Measurements from ENCODE around the gene ANKRD28. TPM values are rescaled to one million over a fixed set of nuclear protein-coding genes. Genes with fewer than 3 reads are reported as not detected.

The ANKRD28 gene
- total RNA-seq, 2 donors from 2014 or later, result 29.3 to 50.0 TPM

GRCh38 chr3:15722877-15723623, 74.7 kb downstream of the ANKRD28 start:
- ATAC-seq (no peak), DNase-seq (ENCODE audit: low spot score) (no peak)

GRCh38 chr3:15716178-15716577, 81.6 kb downstream of the ANKRD28 start:
- Mint-ChIP-seq H3K36me3 (peaks cover 16% of the 10 kb centered on the region), H3K27ac (no peak overlapping the region), H3K27me3 (no peaks in the 10 kb centered on the region), H3K4me1 (ENCODE audit: low read depth in 2 of 2) (peaks cover 0 to 3% of the 10 kb centered on the region in 2 donors), H3K9me3 (no peaks in the 10 kb centered on the region), H3K4me3 (no peak overlapping the region)
- no peak for DNase-seq (ENCODE audit: low spot score)
- no peak for ATAC-seq

More at GRCh38 chr3:15722877-15723623, 74.7 kb downstream of the ANKRD28 start:
- Mint-ChIP-seq H3K36me3 (peaks cover 12% of the 10 kb centered on the region), H3K27ac (no peak overlapping the region), H3K4me1 (ENCODE audit: low read depth in 2 of 2) (peaks cover 7 to 13% of the 10 kb centered on the region in 2 donors), H3K9me3 (no peaks in the 10 kb centered on the region), H3K27me3 (no peaks in the 10 kb centered on the region), H3K4me3 (no peak overlapping the region)

GRCh38 chr3:15714448-15714847, 83.3 kb downstream of the ANKRD28 start:
- no peaks in the 10 kb centered on the region for H3K9me3 Mint-ChIP-seq
- no peak for ATAC-seq
- no peaks in the 10 kb centered on the region for H3K27me3 Mint-ChIP-seq
- H3K4me1 Mint-ChIP-seq (ENCODE audit: low read depth in 2 of 2), result peaks cover 0 to 4% of the 10 kb centered on the region in 2 donors
- peaks cover 6% of the 10 kb centered on the region for H3K36me3 Mint-ChIP-seq
- no peak overlapping the region for H3K4me3 Mint-ChIP-seq
- no peak for DNase-seq (ENCODE audit: low spot score)
- H3K27ac Mint-ChIP-seq, result no peak overlapping the region

GRCh38 chr3:15713364-15713763, 84.4 kb downstream of the ANKRD28 start:
- H3K4me3 Mint-ChIP-seq, result no peak overlapping the region
- H3K36me3 Mint-ChIP-seq, result peaks cover 12% of the 10 kb centered on the region
- DNase-seq (ENCODE audit: low spot score) (no peak), ATAC-seq (no peak)
- no peaks in the 10 kb centered on the region for H3K27me3 Mint-ChIP-seq
- no peaks in the 10 kb centered on the region for H3K9me3 Mint-ChIP-seq
- H3K27ac Mint-ChIP-seq, result no peak overlapping the region
- H3K4me1 Mint-ChIP-seq (ENCODE audit: low read depth in 2 of 2), result peaks cover 9 to 13% of the 10 kb centered on the region in 2 donors

GRCh38 chr3:15711281-15711680, 86.5 kb downstream of the ANKRD28 start:
- H3K27ac Mint-ChIP-seq, result peak overlapping the region in 1 of 2 donors; percentile 57
- no peak overlapping the region for H3K4me3 Mint-ChIP-seq
- no peaks in the 10 kb centered on the region for H3K9me3 Mint-ChIP-seq
- H3K27me3 Mint-ChIP-seq, result no peaks in the 10 kb centered on the region
- peaks cover 23% of the 10 kb centered on the region for H3K36me3 Mint-ChIP-seq
- ATAC-seq (no peak), DNase-seq (ENCODE audit: low spot score) (no peak)
- peaks cover 12 to 18% of the 10 kb centered on the region in 2 donors for H3K4me1 Mint-ChIP-seq (ENCODE audit: low read depth in 2 of 2)

- H3K4me1 Mint-ChIP-seq (ENCODE audit: low read depth in 2 of 2), result peaks cover 12 to 23% of the 10 kb centered on the region in 2 donors
- H3K36me3 Mint-ChIP-seq, result peaks cover 23% of the 10 kb centered on the region
- ATAC-seq, result peak; percentile 91
- no peaks in the 10 kb centered on the region for H3K9me3 Mint-ChIP-seq
- DNase-seq (ENCODE audit: low spot score), result no peak
- no peaks in the 10 kb centered on the region for H3K27me3 Mint-ChIP-seq
- H3K4me3 Mint-ChIP-seq, result peak overlapping the region; percentile 36
- peak overlapping the region; percentile 52 to 54 for H3K27ac Mint-ChIP-seq
These were observed 88.7 kb downstream of the ANKRD28 start for GRCh38 chr3:15708882-15709677.

GRCh38 chr3:15707779-15708178, 90.0 kb downstream of the ANKRD28 start:
- peaks cover 12 to 23% of the 10 kb centered on the region in 2 donors for H3K4me1 Mint-ChIP-seq (ENCODE audit: low read depth in 2 of 2)
- DNase-seq (ENCODE audit: low spot score) (no peak), ATAC-seq (no peak)
- no peaks in the 10 kb centered on the region for H3K9me3 Mint-ChIP-seq
- H3K4me3 Mint-ChIP-seq, result no peak overlapping the region
- peaks cover 23% of the 10 kb centered on the region for H3K36me3 Mint-ChIP-seq
- H3K27me3 Mint-ChIP-seq, result no peaks in the 10 kb centered on the region
- peak overlapping the region; percentile 3 to 42 for H3K27ac Mint-ChIP-seq

- DNase-seq (ENCODE audit: low spot score), result no peak
These were observed 94.4 kb downstream of the ANKRD28 start for GRCh38 chr3:15703346-15703745.

GRCh38 chr3:15694628-15695027, 103.2 kb downstream of the ANKRD28 start:
- Mint-ChIP-seq H3K27ac (peak overlapping the region in 1 of 2 donors; percentile 14), H3K4me1 (ENCODE audit: low read depth in 2 of 2) (peaks cover 8 to 13% of the 10 kb centered on the region in 2 donors), H3K27me3 (no peaks in the 10 kb centered on the region), H3K9me3 (no peaks in the 10 kb centered on the region), H3K36me3 (peaks cover 5% of the 10 kb centered on the region), H3K4me3 (no peak overlapping the region)
- DNase-seq (ENCODE audit: low spot score) (no peak), ATAC-seq (no peak)

More at GRCh38 chr3:15703346-15703745, 94.4 kb downstream of the ANKRD28 start:
- Mint-ChIP-seq H3K27me3 (no peaks in the 10 kb centered on the region), H3K4me1 (ENCODE audit: low read depth in 2 of 2) (peaks cover 6 to 10% of the 10 kb centered on the region in 2 donors), H3K4me3 (no peak overlapping the region), H3K27ac (no peak overlapping the region), H3K9me3 (no peaks in the 10 kb centered on the region), H3K36me3 (peaks cover 10% of the 10 kb centered on the region)
- no peak for ATAC-seq

- Mint-ChIP-seq H3K27ac (peak overlapping the region in 1 of 2 donors; percentile 14), H3K36me3 (peaks cover 9% of the 10 kb centered on the region), H3K4me3 (no peak overlapping the region), H3K27me3 (no peaks in the 10 kb centered on the region), H3K4me1 (ENCODE audit: low read depth in 2 of 2) (peaks cover 5 to 13% of the 10 kb centered on the region in 2 donors), H3K9me3 (no peaks in the 10 kb centered on the region)
- no peak for DNase-seq (ENCODE audit: low spot score)
- ATAC-seq, result no peak
These were observed 104.4 kb downstream of the ANKRD28 start for GRCh38 chr3:15693355-15693754.

GRCh38 chr3:15690748-15691147, 107.0 kb downstream of the ANKRD28 start:
- H3K27ac Mint-ChIP-seq, result no peak overlapping the region

GRCh38 chr3:15690230-15690629, 107.5 kb downstream of the ANKRD28 start:
- DNase-seq (ENCODE audit: low spot score), result no peak
- no peaks in the 10 kb centered on the region for H3K27me3 Mint-ChIP-seq
- peaks cover 6% of the 10 kb centered on the region for H3K36me3 Mint-ChIP-seq
- H3K4me3 Mint-ChIP-seq, result no peak overlapping the region
- ATAC-seq, result no peak
- H3K4me1 Mint-ChIP-seq (ENCODE audit: low read depth in 2 of 2), result peaks cover 5 to 13% of the 10 kb centered on the region in 2 donors
- H3K9me3 Mint-ChIP-seq, result no peaks in the 10 kb centered on the region
- no peak overlapping the region for H3K27ac Mint-ChIP-seq

More at GRCh38 chr3:15690748-15691147, 107.0 kb downstream of the ANKRD28 start:
- no peak overlapping the region for H3K4me3 Mint-ChIP-seq
- DNase-seq (ENCODE audit: low spot score), result no peak
- peaks cover 5 to 13% of the 10 kb centered on the region in 2 donors for H3K4me1 Mint-ChIP-seq (ENCODE audit: low read depth in 2 of 2)
- ATAC-seq, result no peak
- no peaks in the 10 kb centered on the region for H3K9me3 Mint-ChIP-seq
- H3K27me3 Mint-ChIP-seq, result no peaks in the 10 kb centered on the region
- peaks cover 4% of the 10 kb centered on the region for H3K36me3 Mint-ChIP-seq

GRCh38 chr3:15685927-15686326, 111.9 kb downstream of the ANKRD28 start:
- no peak for DNase-seq (ENCODE audit: low spot score)
- peak overlapping the region in 1 of 2 donors; percentile 7 for H3K27ac Mint-ChIP-seq
- ATAC-seq, result peak in 1 of 2 donors; percentile 65
- H3K4me3 Mint-ChIP-seq, result no peak overlapping the region
- no peaks in the 10 kb centered on the region for H3K9me3 Mint-ChIP-seq
- H3K36me3 Mint-ChIP-seq, result peaks cover 8% of the 10 kb centered on the region
- H3K4me1 Mint-ChIP-seq (ENCODE audit: low read depth in 2 of 2), result peaks cover 0 to 2% of the 10 kb centered on the region in 2 donors
- no peaks in the 10 kb centered on the region for H3K27me3 Mint-ChIP-seq

- H3K36me3 Mint-ChIP-seq, result peaks cover 9% of the 10 kb centered on the region
- no peaks in the 10 kb centered on the region for H3K9me3 Mint-ChIP-seq
- H3K27me3 Mint-ChIP-seq, result no peaks in the 10 kb centered on the region
- DNase-seq (ENCODE audit: low spot score), result no peak
- ATAC-seq, result no peak
- no peak overlapping the region for H3K4me3 Mint-ChIP-seq
- no peak overlapping the region for H3K27ac Mint-ChIP-seq
- peaks cover 0 to 2% of the 10 kb centered on the region in 2 donors for H3K4me1 Mint-ChIP-seq (ENCODE audit: low read depth in 2 of 2)
These were observed 114.5 kb downstream of the ANKRD28 start for GRCh38 chr3:15683253-15683652.
